ENCODE results near the gene BAMBI. TPM values are rescaled to one million over a fixed set of nuclear protein-coding genes. Genes with fewer than 3 reads are reported as not detected.
A peak's percentile ranks its signal among the peaks of the same experiment; 100 is the strongest.

Gene BAMBI
- total and polyA plus RNA-seq, 10 donors, result 3.9 to 38.0 (median 15.7) TPM

DNA sequence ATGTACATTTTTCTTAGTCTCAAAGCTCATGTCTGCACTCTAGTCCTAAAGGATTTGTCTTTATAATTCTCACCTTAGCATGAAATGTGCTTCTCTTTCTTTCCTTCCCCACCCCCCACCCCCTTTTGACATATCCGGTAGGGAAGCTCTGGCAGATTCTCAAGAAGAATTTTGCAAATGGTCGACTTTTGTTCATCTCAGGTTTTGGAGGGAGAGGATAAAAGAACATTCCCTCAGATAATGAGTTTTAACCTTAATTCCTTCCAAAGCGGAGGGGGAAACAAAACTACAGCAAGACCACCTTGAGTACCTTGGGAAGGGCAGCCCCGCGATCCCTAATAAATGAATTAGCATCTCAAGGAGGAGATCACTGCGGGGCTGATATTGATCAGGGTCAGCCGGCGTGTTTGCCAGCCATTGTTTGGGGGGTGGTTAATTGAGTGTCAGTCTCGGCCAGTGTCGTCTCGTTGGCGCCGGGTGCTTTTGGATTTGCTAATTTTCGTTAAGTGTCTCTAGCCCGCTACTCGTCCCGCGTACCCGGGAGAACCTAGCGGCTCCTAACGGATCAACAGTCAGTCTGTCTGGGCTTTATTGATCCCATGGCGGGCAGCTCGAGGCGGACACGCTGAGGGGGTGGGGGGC lies 874 bp upstream of the BAMBI start:
- Histone ChIP-seq H3K4me3 (peak overlapping the region; percentile 31 to 87 (median 76)), H3K9me3 (no peaks in the 10 kb centered on the region), H3K27me3 (replicated peaks in 1 of 7) (peaks cover 0 to 97% (median 48%) of the 10 kb centered on the region in 7 donors), H3K36me3 (no peaks in the 10 kb centered on the region), H3K27ac (peak overlapping the region in 6 of 8 donors; percentile 28 to 83 (median 68)), H3K4me1 (peaks cover 0 to 48% (median 39%) of the 10 kb centered on the region in 6 donors)
- DNase-seq, result no peak
- WGBS, 5 donors, result 2 to 4% (median 3%) methylated on average over 13 to 25 of the region's 25 CpGs
- no peak for TF ChIP-seq POLR2AphosphoS5 (IDR thresholded peaks at IDR 0.05)
- TF ChIP-seq, protein P1, sequence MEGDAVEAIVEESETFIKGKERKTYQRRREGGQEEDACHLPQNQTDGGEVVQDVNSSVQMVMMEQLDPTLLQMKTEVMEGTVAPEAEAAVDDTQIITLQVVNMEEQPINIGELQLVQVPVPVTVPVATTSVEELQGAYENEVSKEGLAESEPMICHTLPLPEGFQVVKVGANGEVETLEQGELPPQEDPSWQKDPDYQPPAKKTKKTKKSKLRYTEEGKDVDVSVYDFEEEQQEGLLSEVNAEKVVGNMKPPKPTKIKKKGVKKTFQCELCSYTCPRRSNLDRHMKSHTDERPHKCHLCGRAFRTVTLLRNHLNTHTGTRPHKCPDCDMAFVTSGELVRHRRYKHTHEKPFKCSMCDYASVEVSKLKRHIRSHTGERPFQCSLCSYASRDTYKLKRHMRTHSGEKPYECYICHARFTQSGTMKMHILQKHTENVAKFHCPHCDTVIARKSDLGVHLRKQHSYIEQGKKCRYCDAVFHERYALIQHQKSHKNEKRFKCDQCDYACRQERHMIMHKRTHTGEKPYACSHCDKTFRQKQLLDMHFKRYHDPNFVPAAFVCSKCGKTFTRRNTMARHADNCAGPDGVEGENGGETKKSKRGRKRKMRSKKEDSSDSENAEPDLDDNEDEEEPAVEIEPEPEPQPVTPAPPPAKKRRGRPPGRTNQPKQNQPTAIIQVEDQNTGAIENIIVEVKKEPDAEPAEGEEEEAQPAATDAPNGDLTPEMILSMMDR (IDR thresholded peaks at IDR 0.05 in 8 of 11, conservative IDR thresholded peaks at IDR 0.05 in 3 of 11), result no peak
- no peak for TF ChIP-seq POLR2A (IDR thresholded peaks at IDR 0.05)
- intact Hi-C loops (cut with DNase I; ENCODE audit: low total_unique reads), result no loop called here

GRCh38 chr10:28677888-28678686 lies 766 bp downstream of the BAMBI start:
- Histone ChIP-seq H3K4me1 (peaks cover 0 to 48% (median 39%) of the 10 kb centered on the region in 6 donors), H3K27ac (peak overlapping the region in 7 of 8 donors; percentile 66 to 83 (median 76)), H3K27me3 (replicated peaks in 1 of 7) (peaks cover 0 to 91% (median 48%) of the 10 kb centered on the region in 7 donors), H3K9me3 (no peaks in the 10 kb centered on the region), H3K36me3 (peaks cover 0 to 6% (median 0%) of the 10 kb centered on the region in 6 donors), H3K4me3 (peak overlapping the region; percentile 48 to 87 (median 76))
- TF ChIP-seq POLR2A (IDR thresholded peaks at IDR 0.05) (no peak), POLR2AphosphoS5 (IDR thresholded peaks at IDR 0.05) (peak in 1 of 3 donors; percentile 44)
- TF ChIP-seq, protein P1 (IDR thresholded peaks at IDR 0.05 in 8 of 11, conservative IDR thresholded peaks at IDR 0.05 in 3 of 11), result no peak
- peak; percentile 88 for DNase-seq
- 2 to 6% (median 3%) methylated on average over 16 to 54 of the region's 54 CpGs for WGBS, 5 donors
- intact Hi-C loops (cut with DNase I; ENCODE audit: low total_unique reads), result no loop called here

GRCh38 chr10:28678687-28679457 lies 1.6 kb downstream of the BAMBI start:
- no peak for TF ChIP-seq POLR2A (IDR thresholded peaks at IDR 0.05)
- no peak for TF ChIP-seq POLR2AphosphoS5 (IDR thresholded peaks at IDR 0.05)
- TF ChIP-seq, protein P1 (IDR thresholded peaks at IDR 0.05 in 8 of 11, conservative IDR thresholded peaks at IDR 0.05 in 3 of 11), result no peak
- 9 to 20% (median 17%) methylated on average over 12 of the region's 12 CpGs for WGBS, 5 donors
- Histone ChIP-seq H3K27ac (peak overlapping the region in 5 of 8 donors; percentile 13 to 83 (median 76)), H3K4me1 (peaks cover 0 to 48% (median 39%) of the 10 kb centered on the region in 6 donors), H3K4me3 (peak overlapping the region; percentile 48 to 87 (median 76)), H3K27me3 (replicated peaks in 1 of 7) (peaks cover 0 to 84% (median 43%) of the 10 kb centered on the region in 7 donors), H3K36me3 (peaks cover 0 to 12% (median 0%) of the 10 kb centered on the region in 6 donors), H3K9me3 (no peaks in the 10 kb centered on the region)
- DNase-seq, result no peak
- intact Hi-C loops (cut with DNase I; ENCODE audit: low total_unique reads), result no loop called here

Data from spleen (tissue), 11 donors.